ENCODE results near the gene CCNB2.
"Not testable (repeated sequence)": the region's sequence is repeated elsewhere in the genome, so short reads cannot be mapped to it uniquely, and the experiment has no call there.

Gene CCNB2

GRCh38 chr15:59160880-59161593 lies 56.1 kb downstream of the CCNB2 start:
- TF ChIP-seq ZNF155 (tag by site-specific recombination; IDR thresholded peaks at IDR 0.05) (no peak), ZNF654 (tag by site-specific recombination; IDR thresholded peaks at IDR 0.05; ENCODE audit: low read depth) (peak; percentile 39)
- no peak overlapping the region for H3K4me3 ChIP-seq (ENCODE audit: low read depth, low read length)
- peaks cover 12% of the 10 kb centered on the region in 2 experiments; a peak in 2 of 3 replicates for H3K36me3 ChIP-seq (ENCODE audit: control insufficient read depth in 2 of 2, insufficient read depth in 1 of 2, low read length in 2 of 2)
- no peak overlapping the region for H3K27ac ChIP-seq (ENCODE audit: extremely low read depth, low read depth, low read length)
- POLR2A ChIA-PET: no interaction called here
- no peaks in the 10 kb centered on the region for H3K9me3 ChIP-seq (ENCODE audit: control insufficient read depth, insufficient read depth, low read depth, low read length)
- CTCF ChIA-PET: interaction anchor here (0.9 to 1.5 kb wide), 3 partner anchors 17 to 368 kb away, joined by 3 to 4 read pairs (median 4); no protein-coding TSS in a partner anchor
- H3K4me1 ChIP-seq (ENCODE audit: control insufficient read depth, insufficient read depth, low read length): peaks cover 4% of the 10 kb centered on the region; the same call in 1 of the 2 replicates

- CTCF ChIA-PET: interaction anchor here (0.7 to 1.0 kb wide), 4 partner anchors 16 to 444 kb away, joined by 3 to 4 read pairs (median 4); no protein-coding TSS in a partner anchor
- H3K36me3 ChIP-seq (ENCODE audit: control insufficient read depth in 2 of 2, insufficient read depth in 1 of 2, low read length in 2 of 2): peaks cover 12% of the 10 kb centered on the region in 2 experiments; a peak in 2 of 3 replicates
- H3K4me1 ChIP-seq (ENCODE audit: control insufficient read depth, insufficient read depth, low read length); H3K9me3 ChIP-seq (ENCODE audit: control insufficient read depth, insufficient read depth, low read depth, low read length); H3K27ac ChIP-seq (ENCODE audit: extremely low read depth, low read depth, low read length); POLR2A ChIA-PET; H3K4me3 ChIP-seq (ENCODE audit: low read depth, low read length): not testable (repeated sequence)
Observed at GRCh38 chr15:59162080-59162479, 57.1 kb downstream of the CCNB2 start.

DNA sequence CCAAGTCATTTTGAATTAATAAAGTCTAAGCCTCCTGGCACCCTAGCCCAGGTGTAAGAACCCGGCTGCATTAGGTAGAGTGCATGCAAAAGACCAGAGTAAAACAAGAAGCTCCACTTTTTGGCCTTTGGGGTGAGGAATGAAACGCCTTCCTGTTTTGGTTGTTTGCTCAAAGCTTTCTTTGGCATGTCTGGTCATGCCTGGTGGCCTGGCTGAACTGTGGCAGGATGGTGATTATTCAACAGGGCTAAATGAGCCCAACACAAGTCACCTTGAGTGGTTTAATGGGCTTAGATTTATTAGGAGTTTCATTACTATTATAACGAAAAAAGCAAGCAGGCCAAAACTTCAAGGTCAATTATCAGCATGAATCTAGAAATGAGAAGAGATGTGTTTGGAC lies 60.8 kb downstream of the CCNB2 start:
- TF ChIP-seq ZNF830 (tag by site-specific recombination; IDR thresholded peaks at IDR 0.05; ENCODE audit: low read depth) (no peak), ZBTB8A (tag by site-specific recombination; IDR thresholded peaks at IDR 0.05) (peak; percentile 47; the same call in 1 of the 2 replicates), ZNF658 (tag by site-specific recombination; IDR thresholded peaks at IDR 0.05) (no peak), SCRT2 (tag by site-specific recombination; IDR thresholded peaks at IDR 0.05) (peak; percentile 35; the same call in 1 of the 2 replicates), ZBTB49 (tag by site-specific recombination; IDR thresholded peaks at IDR 0.05; ENCODE audit: low read depth) (peak; percentile 44; the same call in 1 of the 2 replicates), TCF7L2 (IDR thresholded peaks at IDR 0.05; ENCODE audit: borderline replicate concordance, low read depth, low read length) (no peak), ZNF266 (tag by site-specific recombination; IDR thresholded peaks at IDR 0.05; ENCODE audit: low read depth) (no peak), ZEB2 (tag by site-specific recombination; IDR thresholded peaks at IDR 0.05) (no peak), ZNF449 (tag by site-specific recombination; IDR thresholded peaks at IDR 0.05) (peak; percentile 55; the same call in 1 of the 2 replicates)
- H3K27ac ChIP-seq (ENCODE audit: extremely low read depth, low read depth, low read length): 0 out of 2 replicates have a peak overlapping the region, but pooled peaks have one; percentile 37
- H3K4me3 ChIP-seq (ENCODE audit: low read depth, low read length): no peak overlapping the region
- peaks cover 4 to 7% of the 10 kb centered on the region in 2 experiments; a peak in 2 of 3 replicates for H3K36me3 ChIP-seq (ENCODE audit: control insufficient read depth in 2 of 2, insufficient read depth in 1 of 2, low read length in 2 of 2)
- CTCF ChIA-PET: interaction anchor here (1.0 to 1.8 kb wide), 3 partner anchors 9 to 363 kb away, joined by 3 to 13 read pairs (median 4); no protein-coding TSS in a partner anchor
- POLR2A ChIA-PET: no interaction called here
- H3K4me1 ChIP-seq (ENCODE audit: control insufficient read depth, insufficient read depth, low read length): peaks cover 5% of the 10 kb centered on the region; the same call in 1 of the 2 replicates
- no peaks in the 10 kb centered on the region for H3K9me3 ChIP-seq (ENCODE audit: control insufficient read depth, insufficient read depth, low read depth, low read length)

DNA sequence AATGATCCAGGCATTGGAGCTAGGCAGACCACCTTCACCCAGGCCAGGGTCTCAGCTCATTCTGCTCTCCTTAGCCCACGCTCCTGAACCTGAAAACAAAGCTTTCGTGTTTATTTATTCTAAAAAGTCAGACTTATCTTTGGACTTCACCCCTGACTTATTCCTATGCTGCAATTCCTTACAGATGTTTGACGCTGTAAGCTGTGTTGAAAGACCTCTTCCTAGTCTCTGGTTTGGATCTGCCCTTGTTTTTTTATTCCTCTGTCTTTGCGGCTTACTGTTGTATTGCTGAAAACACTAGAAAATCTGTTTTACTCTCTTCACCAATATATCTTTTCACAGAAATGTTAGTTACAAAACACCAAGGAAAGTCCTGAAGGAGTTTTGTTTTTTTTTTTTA lies 61.2 kb downstream of the CCNB2 start:
- TF ChIP-seq ZNF350 (tag by site-specific recombination; IDR thresholded peaks at IDR 0.05): no peak
- TF ChIP-seq ZNF341 (tag by site-specific recombination; IDR thresholded peaks at IDR 0.05; ENCODE audit: low read depth): no peak
- no peak for TF ChIP-seq ZNF140 (tag by site-specific recombination; IDR thresholded peaks at IDR 0.05)
- no peak for TF ChIP-seq HOXA7 (CRISPR knock-in tag; IDR thresholded peaks at IDR 0.05; ENCODE audit: borderline replicate concordance)
- TF ChIP-seq ZNF664 (tag by site-specific recombination; IDR thresholded peaks at IDR 0.05): no peak
- H3K36me3 ChIP-seq (ENCODE audit: control insufficient read depth in 2 of 2, insufficient read depth in 1 of 2, low read length in 2 of 2): peaks cover 4 to 5% of the 10 kb centered on the region in 2 experiments; a peak in 2 of 3 replicates

More for the DNA sequence above, 61.2 kb downstream of the CCNB2 start:
- peaks cover 5% of the 10 kb centered on the region; the same call in 1 of the 2 replicates for H3K4me1 ChIP-seq (ENCODE audit: control insufficient read depth, insufficient read depth, low read length)
- POLR2A ChIA-PET: no interaction called here
- 0 out of 2 replicates have a peak overlapping the region, but pooled peaks have one; percentile 37 for H3K27ac ChIP-seq (ENCODE audit: extremely low read depth, low read depth, low read length)
- CTCF ChIA-PET: interaction anchor here (0.6 to 1.8 kb wide), 4 partner anchors 8 to 363 kb away, joined by 3 to 13 read pairs (median 4); no protein-coding TSS in a partner anchor
- no peaks in the 10 kb centered on the region for H3K9me3 ChIP-seq (ENCODE audit: control insufficient read depth, insufficient read depth, low read depth, low read length)
- H3K4me3 ChIP-seq (ENCODE audit: low read depth, low read length): no peak overlapping the region
